GM18498 (cell line): ENCODE data around the gene GALNT18.

Source experiments
- ATAC-seq: cut with Tn5 transposase; IDR thresholded peaks from one replicate; pipeline ENCODE4 v1.9.1; 2021; ENCODE audit warnings: mild to moderate bottlenecking, moderate library complexity; ENCODE audit not compliant: unreplicated experiment

GALNT18 gene

DNA sequence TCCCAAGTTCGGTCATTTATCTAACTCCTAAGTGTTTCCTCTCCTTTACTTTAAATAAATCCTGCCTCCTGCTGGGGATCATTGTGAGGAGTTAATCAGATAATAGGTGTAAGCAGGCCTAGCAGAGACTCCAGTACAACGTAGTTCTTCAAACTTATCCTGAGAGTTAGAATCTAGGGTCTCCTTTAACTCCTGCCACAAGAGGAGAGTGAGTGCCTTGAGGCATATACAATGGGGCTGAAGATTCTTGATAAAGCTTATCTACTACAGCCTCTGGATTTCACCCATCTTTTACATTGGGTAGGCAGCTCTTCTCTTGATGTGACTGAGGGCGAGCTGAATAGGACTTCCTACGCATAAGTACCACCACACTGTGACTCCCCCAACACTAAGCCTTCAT is 3.1 kb upstream of the GALNT18 start:
- ATAC-seq: no peak

DNA sequence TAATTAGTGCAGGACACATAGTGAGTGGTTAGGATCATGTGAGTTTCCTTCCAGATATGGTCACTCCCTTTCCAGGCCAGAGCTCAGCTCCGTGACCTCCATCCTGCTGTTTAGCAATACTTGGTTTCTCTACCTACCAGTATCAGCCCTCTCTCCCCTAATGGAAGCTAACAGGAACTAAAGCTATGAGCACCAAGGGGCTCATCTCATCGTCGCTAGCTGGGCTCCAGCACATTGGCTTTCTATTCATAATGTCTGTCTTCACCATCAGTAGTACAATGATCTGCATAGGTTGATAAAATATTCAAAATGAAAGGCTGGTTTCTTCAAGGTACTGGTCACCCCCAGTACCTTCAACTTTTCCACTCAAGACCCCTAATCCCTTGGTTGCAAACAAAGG is 2.4 kb upstream of the GALNT18 start:
- no peak for ATAC-seq

DNA sequence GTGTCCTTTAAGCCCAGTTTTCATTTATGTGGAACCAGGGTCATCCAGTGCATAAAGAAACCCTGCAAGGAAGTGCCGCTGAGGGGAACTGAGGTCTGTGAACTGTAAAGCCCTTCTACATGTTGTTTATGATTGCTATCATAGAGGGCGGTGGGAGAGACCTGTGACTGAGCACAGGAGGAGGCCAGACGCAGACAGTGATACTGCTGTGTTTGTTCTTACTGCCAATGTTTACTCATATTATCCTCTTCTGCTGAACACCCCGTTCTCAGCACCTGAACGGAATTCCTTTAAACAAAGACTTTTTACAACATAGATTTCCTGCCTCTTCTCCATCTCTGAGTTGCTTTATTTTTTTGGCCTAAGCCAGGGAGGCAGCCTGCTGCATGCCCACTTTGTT is 967 bp upstream of the GALNT18 start:
- ATAC-seq: no peak

DNA sequence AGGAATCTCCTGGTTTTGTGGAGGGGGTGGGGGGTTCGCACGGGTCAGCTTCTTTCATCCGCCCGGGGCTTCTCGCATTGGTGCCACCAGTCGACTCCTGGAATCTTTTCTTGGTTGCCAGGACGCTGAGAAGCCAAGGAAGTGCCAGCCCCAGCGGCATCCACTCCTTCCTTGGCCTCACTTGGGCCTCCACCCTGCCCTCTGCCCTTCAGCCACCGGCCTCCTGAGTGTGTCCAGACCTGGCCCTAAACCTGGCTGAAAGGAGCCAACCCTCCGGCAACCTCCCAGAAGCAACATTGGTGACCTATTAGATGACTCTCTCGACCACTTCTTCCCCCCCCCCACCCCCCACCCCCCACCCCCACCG is 518 bp upstream of the GALNT18 start:
- ATAC-seq: no peak

DNA sequence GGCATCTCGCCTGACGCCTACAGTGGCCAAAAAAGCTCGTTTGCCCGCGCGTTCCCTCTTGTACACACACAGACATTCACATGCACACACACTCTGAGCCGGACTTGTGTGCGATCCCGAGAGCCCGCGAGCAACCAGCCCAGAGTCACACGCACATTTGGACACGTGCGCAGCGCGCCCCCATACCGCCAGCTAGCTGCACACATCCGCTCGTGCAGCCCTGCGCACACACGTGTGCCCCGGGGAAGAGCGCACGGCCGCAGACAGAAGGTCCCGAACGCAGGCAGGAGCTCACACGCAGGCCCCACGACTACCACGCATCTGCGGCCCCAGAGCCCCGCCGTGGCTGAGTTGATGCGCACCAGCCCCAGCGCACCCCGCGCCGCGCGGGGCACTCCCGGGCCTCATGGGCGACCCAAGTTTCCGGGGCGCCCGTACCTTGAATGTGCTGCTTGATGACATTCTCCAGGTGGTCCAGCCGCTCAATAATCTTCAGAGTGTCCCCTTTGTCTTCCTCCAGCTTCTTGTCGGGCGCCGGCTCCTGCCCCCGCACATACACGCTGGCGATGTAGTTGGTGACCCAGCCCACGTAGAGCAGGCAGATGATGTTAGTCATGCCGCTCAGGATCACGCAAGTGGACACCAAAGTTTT is 758 bp downstream of the GALNT18 start:
- no peak for ATAC-seq

DNA sequence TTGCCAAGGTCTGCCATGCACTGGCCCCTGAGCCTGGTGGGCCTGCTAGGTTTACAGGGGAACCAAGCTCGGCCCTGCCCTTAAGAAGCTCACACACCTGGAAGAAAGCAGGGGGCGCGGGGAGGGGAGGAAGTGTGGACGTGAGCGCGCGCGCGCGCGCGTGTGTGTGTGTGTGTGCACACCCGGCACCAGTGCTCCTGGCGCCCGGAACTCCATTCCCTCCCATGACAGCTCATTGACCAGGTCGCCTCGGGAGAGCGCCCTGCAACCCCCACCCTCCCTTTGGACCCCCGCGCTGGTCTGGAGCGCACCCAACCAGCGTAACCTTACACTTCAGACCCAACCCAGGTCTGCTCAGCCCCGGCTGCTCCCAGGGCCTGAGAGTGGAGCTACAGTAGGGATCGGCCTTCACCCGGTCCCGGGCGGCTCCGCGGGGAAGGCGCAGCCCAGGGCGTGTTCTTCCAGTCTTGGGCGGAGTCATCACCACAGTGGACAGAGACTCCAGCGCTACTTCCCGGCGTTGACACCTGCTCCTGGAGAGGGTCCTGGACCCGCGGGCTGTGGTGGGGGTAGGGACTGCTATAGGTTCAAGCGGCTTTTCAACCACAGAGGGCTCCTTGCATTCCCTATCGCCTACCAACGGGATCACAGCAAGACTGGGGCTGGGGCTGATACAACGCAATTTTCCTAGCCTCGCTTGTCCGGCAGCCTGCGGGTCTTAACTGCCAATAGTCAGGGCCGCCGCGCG is 1.5 kb downstream of the GALNT18 start:
- ATAC-seq: no peak

DNA sequence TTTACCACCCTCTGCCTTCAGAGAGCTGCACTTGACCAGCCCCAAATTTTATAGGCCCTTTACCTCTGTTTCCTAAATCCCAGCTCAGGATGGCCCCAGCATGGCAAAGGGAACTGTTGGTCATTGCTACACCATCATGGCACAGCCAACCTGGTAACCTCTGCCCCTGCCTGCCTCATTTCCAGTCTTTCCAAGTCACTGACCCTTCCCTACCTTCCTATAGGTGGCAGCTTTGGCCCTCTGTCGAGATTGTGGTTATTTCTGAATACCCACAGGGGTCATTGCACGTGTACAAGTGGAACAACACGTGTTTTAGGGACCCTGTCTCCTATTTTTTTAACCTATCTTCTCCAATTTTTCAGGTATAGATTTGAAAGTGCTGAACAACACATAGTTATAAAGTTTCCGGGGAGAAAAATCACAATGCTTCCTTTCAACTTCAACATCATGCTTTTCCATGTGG is 2.8 kb downstream of the GALNT18 start:
- no peak for ATAC-seq

DNA sequence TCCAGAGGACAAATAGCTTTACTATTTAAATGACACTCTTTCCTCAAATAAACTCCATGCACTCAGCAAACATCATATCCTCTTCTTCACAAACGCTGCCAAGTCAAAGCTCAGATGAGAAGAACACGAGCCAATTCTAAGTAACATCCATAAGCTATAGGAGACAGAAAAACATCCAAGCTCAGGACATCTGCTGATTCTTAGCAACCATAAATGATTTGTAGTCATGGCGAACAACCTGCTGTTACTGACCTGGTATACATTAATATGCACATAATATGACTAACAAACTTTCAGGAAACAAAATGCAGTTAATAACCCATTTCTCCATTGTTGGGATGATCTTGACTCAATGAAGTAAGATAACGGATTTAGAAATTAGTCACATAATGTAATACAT is 6.7 kb downstream of the GALNT18 start:
- no peak for ATAC-seq

DNA sequence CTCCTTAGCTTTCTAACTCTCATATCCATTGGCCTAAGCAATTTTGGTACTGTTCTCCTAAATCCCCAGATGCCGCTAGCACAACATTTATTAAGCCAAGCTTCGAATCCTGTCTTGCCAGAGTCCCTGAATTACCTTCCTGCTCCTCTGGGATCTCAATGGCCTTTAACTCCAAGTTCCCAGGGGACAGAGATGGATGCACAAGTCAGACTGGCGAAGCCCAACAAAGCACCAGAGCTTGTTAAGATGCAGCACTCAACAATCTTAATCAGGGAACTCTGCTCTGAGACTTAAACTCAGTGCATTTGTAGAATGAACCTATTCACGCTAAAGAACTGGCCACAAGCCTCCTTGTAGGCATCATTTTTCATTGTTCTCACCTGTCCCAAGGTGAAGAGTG is 9.4 kb downstream of the GALNT18 start:
- ATAC-seq: no peak

DNA sequence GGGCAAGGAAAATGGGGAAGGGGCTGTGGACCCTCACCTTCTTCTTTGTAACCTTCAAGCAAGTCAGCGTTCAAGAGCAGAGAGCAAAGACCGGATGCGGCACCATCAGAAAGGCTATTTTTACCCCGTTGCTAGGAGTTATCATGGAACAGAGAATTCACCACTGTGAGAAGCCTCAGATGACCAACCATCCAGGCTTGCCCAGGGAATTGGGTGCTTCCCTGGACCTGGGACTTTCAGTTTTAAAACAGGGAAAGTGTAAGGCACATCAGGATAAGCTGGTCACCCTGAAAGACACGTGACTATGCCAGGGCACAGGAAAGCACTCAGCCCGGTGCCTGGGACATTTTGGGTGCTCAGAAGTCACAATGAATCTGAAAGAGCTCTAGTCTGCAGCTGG is 10.4 kb downstream of the GALNT18 start:
- ATAC-seq: no peak

DNA sequence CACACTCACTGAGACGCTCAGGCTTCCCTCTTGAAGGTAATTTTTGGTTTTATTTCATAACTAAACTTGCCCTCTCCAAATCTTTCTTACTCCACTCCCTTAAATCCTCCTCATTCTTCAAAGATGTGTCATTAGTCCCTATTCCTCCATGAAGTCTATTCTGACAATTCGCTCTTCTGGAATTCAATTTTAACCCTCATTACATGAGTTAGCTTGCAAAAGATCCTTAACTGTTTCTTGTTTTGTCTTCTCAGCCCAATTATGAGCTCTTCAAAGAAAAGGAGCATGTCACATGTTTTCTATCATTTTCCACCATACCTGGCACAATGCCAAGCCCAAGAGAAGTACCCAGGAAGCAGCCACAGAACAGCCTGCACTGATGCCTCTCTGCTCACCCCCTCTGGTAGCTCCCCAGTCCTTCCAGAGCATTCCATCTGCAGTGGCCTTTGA is 13.0 kb downstream of the GALNT18 start:
- ATAC-seq: no peak

DNA sequence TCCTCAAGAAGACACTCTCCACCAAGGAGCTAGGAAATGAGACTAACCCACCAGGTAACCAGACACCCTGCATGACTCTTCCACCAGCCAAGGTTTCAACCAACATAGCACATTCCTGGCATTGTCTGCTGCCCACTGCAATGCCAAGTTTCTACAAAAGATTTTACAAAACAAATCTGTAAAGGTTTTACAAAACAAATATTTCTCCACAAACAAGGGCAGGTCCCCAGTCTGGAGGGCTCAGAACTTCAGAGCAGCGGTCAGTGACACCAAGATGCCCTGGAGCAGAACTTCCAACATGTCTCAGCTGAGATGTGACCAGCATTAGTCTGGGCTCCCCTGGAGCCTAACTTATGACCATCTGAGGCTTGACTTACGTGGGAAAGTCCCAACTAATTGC is 14.0 kb downstream of the GALNT18 start:
- ATAC-seq: no peak

DNA sequence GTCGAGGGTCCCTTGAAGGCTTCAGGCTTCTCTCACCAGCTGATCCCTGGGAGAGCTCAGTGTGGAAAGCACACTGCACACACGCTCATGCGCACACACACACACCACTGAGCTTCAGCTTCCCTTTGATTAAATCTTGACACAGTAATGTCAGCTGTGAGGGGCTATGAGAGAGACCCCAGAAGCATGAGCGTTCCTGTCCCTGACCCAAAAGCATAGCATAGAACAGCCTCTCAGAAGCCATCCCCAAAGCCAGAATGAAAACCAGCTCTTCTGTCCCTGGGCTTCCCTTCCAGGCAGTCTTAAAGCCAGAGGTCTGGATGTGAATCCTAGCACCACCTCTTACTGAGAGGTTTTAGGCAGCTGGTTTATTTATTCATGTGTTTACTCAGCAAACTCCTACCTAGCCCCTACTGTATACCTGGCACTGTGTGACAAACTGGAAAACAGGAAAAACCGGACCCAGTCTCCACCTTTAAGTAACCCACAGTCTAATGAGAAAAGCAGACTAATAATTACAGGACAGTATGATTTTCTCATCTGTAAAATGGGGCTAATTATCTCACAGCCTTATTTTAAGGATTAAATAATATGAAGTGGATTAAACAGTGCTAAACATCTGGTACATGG is 15.9 kb downstream of the GALNT18 start:
- no peak for ATAC-seq

DNA sequence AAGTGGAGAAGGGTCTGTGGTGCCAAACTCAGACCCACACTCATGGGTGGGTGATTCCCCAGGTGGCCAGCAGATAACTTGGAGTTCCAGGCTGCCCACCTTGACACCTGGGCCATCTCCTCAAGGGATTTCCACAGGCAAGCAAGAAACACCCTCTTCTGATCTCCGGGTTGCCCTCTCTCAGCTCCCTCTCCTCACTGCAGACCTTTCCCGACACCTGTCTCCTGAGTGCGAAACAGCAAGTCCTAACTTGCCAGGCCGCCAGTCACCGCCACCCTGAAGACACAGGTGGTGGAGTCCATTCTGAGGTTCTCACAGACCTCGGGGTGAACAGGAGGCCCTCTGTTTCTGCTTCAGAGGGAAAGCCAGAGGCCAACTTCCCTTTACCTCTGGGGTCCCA is 16.6 kb downstream of the GALNT18 start:
- ATAC-seq: no peak

DNA sequence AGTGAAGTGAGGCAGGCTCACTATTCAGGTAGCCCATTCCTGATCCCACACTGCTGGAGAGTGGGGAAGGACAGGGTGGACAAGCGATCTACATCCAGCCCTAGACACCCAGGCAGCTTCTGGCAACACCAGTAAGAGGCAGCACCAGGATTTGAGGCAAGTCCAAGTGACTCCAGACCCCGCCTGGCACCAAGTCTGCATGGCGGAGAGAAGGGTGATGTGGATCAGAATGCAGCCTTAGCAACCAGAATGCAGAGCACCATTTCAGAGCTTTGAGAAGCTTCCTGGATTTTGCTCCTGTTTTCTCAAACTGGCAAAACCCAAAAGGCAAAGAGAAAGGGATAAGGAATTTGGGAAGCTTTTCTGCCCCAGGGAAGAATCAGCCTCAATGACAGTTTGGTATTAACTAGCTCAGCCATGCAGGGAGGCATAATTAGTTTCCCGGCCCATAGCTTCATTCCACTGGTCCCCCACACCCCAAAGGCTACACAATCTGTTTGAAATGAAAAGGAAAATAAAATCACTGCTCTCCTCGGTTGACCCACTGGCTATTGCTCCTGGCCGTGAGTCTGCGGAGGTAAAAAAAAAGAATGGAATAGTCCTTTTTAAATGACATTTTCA is 17.3 kb downstream of the GALNT18 start:
- no peak for ATAC-seq

DNA sequence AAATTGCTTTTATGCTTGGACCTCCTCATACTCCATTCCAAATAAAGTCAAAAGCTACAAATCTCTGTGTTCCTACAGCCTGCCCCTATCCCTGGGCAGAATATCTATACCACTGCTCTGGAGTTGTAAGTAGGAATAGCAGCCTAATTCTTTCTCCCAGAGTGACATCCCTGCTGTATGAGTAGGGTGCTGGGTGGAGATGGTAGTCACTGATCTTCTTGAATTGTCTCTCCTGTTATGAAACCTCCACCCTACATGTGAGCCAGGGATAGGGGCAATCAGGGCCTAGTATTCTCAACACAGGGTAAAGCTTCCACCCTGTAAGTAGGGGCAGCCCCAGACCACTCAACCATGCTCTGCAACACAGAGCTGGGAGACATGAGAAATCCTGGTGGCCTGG is 19.8 kb downstream of the GALNT18 start:
- ATAC-seq: no peak

DNA sequence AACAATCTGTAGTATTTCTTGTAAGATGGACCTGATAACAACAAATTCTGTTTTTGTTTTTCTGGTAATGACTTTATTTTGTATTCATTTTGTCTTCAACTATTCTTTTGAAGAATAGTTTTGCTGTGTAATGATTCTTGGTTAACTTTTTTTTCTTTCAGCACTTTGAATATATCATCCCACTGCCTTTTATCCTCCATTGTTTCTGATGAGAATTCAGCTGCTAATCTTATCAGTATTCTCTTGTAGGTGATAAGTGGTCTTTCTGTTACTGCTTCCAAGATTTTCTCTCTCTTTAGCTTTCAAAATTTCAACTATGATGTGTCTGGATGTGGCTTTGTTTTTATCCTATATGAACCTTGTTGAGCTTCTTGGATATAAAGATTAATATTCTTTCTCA is 21.5 kb downstream of the GALNT18 start:
- no peak for ATAC-seq

DNA sequence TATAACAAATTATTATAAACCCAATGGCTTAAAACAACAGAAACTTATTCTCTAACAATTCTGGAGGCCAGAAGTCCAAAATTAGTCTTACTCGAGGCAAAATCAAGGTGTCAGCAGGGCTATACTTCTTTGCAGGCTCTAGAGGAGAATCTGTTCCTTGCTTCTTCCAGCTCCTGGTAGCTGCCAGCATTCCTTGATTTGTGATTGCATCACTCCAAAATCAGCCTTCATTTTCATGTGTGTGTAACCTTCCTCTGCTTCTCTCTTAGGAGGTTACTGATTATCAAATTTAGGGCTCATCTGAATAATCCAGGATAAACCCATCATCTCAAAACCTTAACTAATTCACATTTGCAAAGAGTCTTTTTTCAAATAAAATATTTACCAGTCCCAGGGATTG is 23.6 kb downstream of the GALNT18 start:
- ATAC-seq: no peak

DNA sequence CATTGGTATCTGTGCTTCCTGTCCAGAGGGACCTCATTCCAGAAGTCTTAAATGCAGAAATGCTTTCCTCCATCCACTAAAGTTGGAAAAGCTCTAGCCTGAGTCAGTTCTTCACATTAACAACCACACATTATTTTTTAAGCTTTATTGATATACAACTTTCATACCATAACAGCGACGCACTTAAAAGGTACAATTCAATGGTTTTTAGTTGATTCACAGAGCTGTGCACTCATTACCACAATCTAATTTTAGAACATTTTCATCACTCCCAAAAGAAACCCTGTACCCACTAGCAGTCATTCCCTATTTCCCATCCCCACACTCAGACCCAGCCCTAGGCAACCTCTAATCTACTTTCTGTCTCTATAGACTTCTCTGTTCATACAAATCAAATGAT is 27.6 kb downstream of the GALNT18 start:
- ATAC-seq: no peak

DNA sequence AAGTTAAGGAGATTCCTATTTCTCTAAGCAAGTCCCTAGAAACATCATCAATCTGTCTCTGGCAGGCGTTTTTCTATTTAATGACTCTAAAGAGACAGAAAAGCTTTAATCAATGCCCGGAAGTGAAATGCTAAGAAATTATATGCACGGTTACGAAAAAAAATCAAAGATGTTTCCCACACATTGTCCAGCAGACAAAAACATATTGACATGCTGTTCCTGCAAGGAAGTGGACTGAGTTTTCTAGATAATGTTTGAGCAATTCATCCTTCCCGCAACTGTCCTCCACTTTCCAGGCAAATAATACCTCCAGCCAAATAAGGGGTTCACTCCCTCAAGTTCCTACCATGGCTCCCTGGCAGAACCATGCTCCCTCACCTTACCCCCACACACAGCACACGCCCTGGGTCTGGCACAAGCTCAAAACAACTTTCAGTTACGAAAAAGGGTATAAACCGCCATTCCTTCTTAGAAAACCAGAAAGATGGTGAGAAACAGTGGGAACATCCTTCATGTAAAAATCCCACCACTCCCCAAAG is 29.6 kb downstream of the GALNT18 start:
- no peak for ATAC-seq

DNA sequence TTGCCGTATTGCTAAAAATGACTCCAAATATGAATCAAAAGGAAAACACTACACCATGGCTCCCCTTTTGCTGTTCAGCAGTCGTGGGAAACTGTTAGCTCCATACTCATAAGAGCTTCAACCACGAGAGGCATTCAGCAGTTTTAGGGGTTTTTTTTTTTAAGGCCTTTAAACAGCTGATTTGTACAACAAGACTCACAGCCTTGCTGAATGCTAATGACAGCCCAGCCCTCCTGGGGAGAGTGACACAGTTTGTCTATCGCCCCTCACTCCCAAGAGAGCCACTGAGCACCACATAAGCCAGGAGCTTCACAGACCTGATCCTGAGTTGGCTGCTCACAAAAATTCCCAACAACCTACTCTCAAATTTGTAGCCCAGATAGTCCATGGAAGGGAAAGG is 32.4 kb downstream of the GALNT18 start:
- ATAC-seq: no peak

DNA sequence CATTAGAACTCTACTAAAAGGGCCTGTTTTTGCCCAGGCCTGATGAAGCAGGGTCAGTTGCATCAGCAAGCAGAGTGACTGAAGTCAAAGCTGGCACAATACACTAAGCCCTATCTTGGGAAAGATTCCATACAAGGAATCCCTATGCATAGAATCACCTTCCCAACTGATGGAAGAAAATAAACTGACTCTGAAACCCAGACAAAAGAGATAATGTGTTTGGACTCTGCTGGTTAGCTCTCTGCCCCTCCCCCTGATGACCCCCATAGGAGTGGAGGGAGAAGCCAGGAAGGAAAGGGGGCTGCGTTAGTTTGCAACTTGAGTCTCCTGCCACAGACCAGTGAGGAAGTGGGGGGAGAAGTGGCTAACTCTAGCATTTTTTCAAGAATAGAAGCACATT is 32.9 kb downstream of the GALNT18 start:
- no peak for ATAC-seq
